GM23338 (cell line): ENCODE results near the gene HSPA9. TPM values are rescaled to one million over a fixed set of nuclear protein-coding genes. Genes with fewer than 3 reads are reported as not detected.

Source experiments
- ATAC-seq: fragments of 200-7000 bp; cut with Tn5 transposase; 3 replicates; pipeline ENCODE4 v1.9.1; 2020
- DNase-seq: peaks from one replicate; pipeline ENCODE4 v3.0.0-alpha.2; 2015; ENCODE audit warnings: low spot score
- H2AFZ ChIP-seq: fragments of 200-600 bp; sonication (generic); 2 replicates; pipeline ENCODE4 v1.8.0; 2016; ENCODE audit warnings: antibody characterized with exemption, mild to moderate bottlenecking, moderate library complexity
- H3F3A ChIP-seq: fragments of 200-600 bp; sonication (generic); replicated peaks from 2 replicates; pipeline ENCODE4 v1.8.0; 2017; ENCODE audit warnings: antibody characterized with exemption, mixed run types, low read depth
- H3K27ac ChIP-seq: fragments of 200-600 bp; sonication (generic); 2 replicates; pipeline ENCODE4 v1.6.1; 2016; ENCODE audit warnings: low read depth
- H3K27me3 ChIP-seq: fragments of 200-600 bp; sonication (generic); 2 replicates; pipeline ENCODE4 v1.8.0; 2016; ENCODE audit warnings: mild to moderate bottlenecking, mixed run types, moderate library complexity; ENCODE audit not compliant: insufficient read depth
- H3K36me3 ChIP-seq: fragments of 200-600 bp; sonication (generic); 2 replicates; pipeline ENCODE4 v1.8.0; 2016; ENCODE audit warnings: mild to moderate bottlenecking; ENCODE audit not compliant: insufficient read depth
- H3K4me1 ChIP-seq: fragments of 200-600 bp; sonication (generic); 2 replicates; pipeline ENCODE4 v1.8.0; 2016; ENCODE audit warnings: mild to moderate bottlenecking, moderate library complexity; ENCODE audit not compliant: insufficient read depth
- H3K4me2 ChIP-seq: fragments of 200-600 bp; sonication (generic); 2 replicates; pipeline ENCODE4 v1.7.1; 2017; ENCODE audit warnings: mixed run types
- H3K4me3 ChIP-seq: fragments of 200-600 bp; sonication (generic); 2 replicates; pipeline ENCODE4 v1.6.1; 2016; ENCODE audit warnings: mixed run types
- H3K79me2 ChIP-seq: fragments of 200-600 bp; sonication (generic); replicated peaks from 2 replicates; pipeline ENCODE4 v1.8.0; 2017; ENCODE audit warnings: mild to moderate bottlenecking; ENCODE audit not compliant: insufficient read depth
- H3K9me2 ChIP-seq: fragments of 200-600 bp; sonication (generic); 2 replicates; pipeline ENCODE4 v1.8.0; 2017; ENCODE audit not compliant: insufficient read depth
- H4K20me1 ChIP-seq: fragments of 200-600 bp; sonication (generic); replicated peaks from 2 replicates; pipeline ENCODE4 v1.8.0; 2017; ENCODE audit warnings: mild to moderate bottlenecking; ENCODE audit not compliant: insufficient read depth
- H3K27ac Mint-ChIP-seq: 2 replicates; pipeline ENCODE4 v1.8.0; 2020; ENCODE audit warnings: inconsistent platforms, mild to moderate bottlenecking, moderate library complexity, mixed read lengths
- H3K27me3 Mint-ChIP-seq: 3 replicates; pipeline ENCODE4 v1.8.0; 2022; ENCODE audit warnings: low read depth, mild to moderate bottlenecking, moderate library complexity, mixed read lengths, inconsistent platforms; ENCODE audit not compliant: insufficient read depth, poor library complexity
- H3K36me3 Mint-ChIP-seq: 3 replicates; pipeline ENCODE4 v1.8.0; 2021; ENCODE audit warnings: low read depth, mild to moderate bottlenecking, inconsistent platforms, moderate library complexity, mixed read lengths
- H3K4me1 Mint-ChIP-seq: 3 replicates; pipeline ENCODE4 v1.8.0; 2020; ENCODE audit warnings: mild to moderate bottlenecking, inconsistent platforms, mixed read lengths
- H3K4me3 Mint-ChIP-seq: 3 replicates; pipeline ENCODE4 v1.8.0; 2021; ENCODE audit warnings: moderate library complexity, mild to moderate bottlenecking, inconsistent platforms, mixed read lengths
- H3K9me3 Mint-ChIP-seq: 3 replicates; pipeline ENCODE4 v1.8.0; 2020; ENCODE audit warnings: moderate library complexity, mild to moderate bottlenecking, inconsistent platforms, mixed read lengths
- CREB1 ChIP-seq: fragments of 250-450 bp; sonication (Bioruptor Pico); IDR thresholded peaks from 2 replicates; pipeline ENCODE4 v1.5.0; 2020; ENCODE audit warnings: low read depth, mild to moderate bottlenecking, moderate library complexity
- EZH2 ChIP-seq: fragments of 200-600 bp; sonication (generic); IDR thresholded peaks from one replicate; pipeline ENCODE4 v1.8.0; 2017; ENCODE audit warnings: antibody characterized with exemption, mild to moderate bottlenecking, low read depth; ENCODE audit not compliant: unreplicated experiment
- EZH2phosphoT487 ChIP-seq: fragments of 200-600 bp; sonication (generic); IDR thresholded peaks from one replicate; pipeline ENCODE4 v1.8.1; 2018; ENCODE audit warnings: antibody characterized with exemption; ENCODE audit not compliant: unreplicated experiment
- JUNB ChIP-seq: IDR thresholded peaks from one replicate; pipeline ENCODE4 v1.6.1; 2016; ENCODE audit warnings: antibody characterized with exemption; ENCODE audit not compliant: unreplicated experiment
- NANOG ChIP-seq: IDR thresholded peaks from 2 replicates; pipeline ENCODE4 v1.6.1; 2016; ENCODE audit warnings: antibody characterized with exemption, borderline replicate concordance
- POLR2AphosphoS5 ChIP-seq: IDR thresholded peaks from 2 replicates; pipeline ENCODE4 v1.6.1; 2016; ENCODE audit warnings: antibody characterized with exemption, low read depth
- STAT1 ChIP-seq: IDR thresholded peaks from one replicate; pipeline ENCODE4 v1.6.1; 2016; ENCODE audit warnings: antibody characterized with exemption; ENCODE audit not compliant: unreplicated experiment
- ZNF114 ChIP-seq: fragments of 250-450 bp; sonication (Bioruptor Pico); IDR thresholded peaks from 2 replicates; pipeline ENCODE4 v1.5.0; 2020; ENCODE audit warnings: mild to moderate bottlenecking, moderate library complexity
- ZNF331 ChIP-seq: fragments of 250-450 bp; sonication (Bioruptor Pico); IDR thresholded peaks from 2 replicates; pipeline ENCODE4 v1.5.0; 2020; ENCODE audit warnings: low read depth, mild to moderate bottlenecking, moderate library complexity
- polyA plus RNA-seq: library from polyadenylated mRNA; unstranded; fragments of >200 nt; fragmentation: Nextera tagmentation; extraction: Ambion mirVana; gene quantifications from 2 replicates; pipeline ENCODE4 v1.2.1, GENCODE V29; 2016
- total RNA-seq: library from RNA; depleted of rRNA; stranded (reverse); fragments of >200 nt; shearing (Covaris generic); gene quantifications from 2 replicates; pipeline ENCODE4 v1.2.3, GENCODE V29; 2014
- TF ChIP-seq, protein P1 (sequence below): fragments of 250-450 bp; sonication (Bioruptor Pico); IDR thresholded peaks from 2 replicates; pipeline ENCODE4 v1.5.0; 2020; ENCODE audit warnings: mild to moderate bottlenecking, moderate library complexity
- TF ChIP-seq, protein P2 (sequence below): IDR thresholded peaks from one replicate; pipeline ENCODE4 v1.6.1; 2018; ENCODE audit warnings: antibody characterized with exemption; ENCODE audit not compliant: unreplicated experiment
- TF ChIP-seq, protein P3 (sequence below), 2 experiments: fragments of 200-600 bp in 1 of 2; sonication (generic) in 1 of 2; conservative IDR thresholded peaks; 2 replicates each; pipeline versions ENCODE4 v1.5.1 to v1.6.1; 2016 to 2017; ENCODE audit warnings: antibody characterized with exemption in 2 of 2, low read depth in 2 of 2, mild to moderate bottlenecking in 2 of 2, moderate library complexity in 1 of 2
- TF ChIP-seq, protein P4 (sequence below): IDR thresholded peaks from 2 replicates; pipeline ENCODE4 v1.6.1; 2016; ENCODE audit warnings: antibody characterized with exemption

Gene HSPA9
- total and polyA plus RNA-seq, 2 experiments from 2014 or later: 302 to 751 TPM

DNA sequence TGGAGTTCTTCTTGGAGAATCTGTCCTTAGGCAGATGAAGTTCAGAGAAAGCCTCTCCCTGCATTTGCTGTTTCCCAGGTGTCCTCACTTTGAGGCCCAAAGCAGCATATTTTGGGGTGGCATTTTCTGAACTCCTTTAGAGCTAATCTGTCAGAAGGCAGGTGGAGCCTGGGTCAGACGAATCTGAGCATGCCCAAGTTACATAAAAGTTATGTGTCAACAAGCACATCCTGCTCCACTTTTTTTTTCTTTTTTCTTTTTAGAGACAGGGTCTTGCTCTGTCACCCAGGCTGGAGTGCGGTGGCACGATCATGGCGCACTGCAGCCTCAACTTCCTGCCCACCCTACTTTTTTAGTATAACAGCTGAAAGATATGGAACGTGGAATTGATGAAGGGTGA lies 41.3 kb upstream of the HSPA9 start:
- DNase-seq (no peak), ATAC-seq (no peak)
- Histone ChIP-seq H3K27me3 (no peaks in the 10 kb centered on the region), H3K27ac (no peak overlapping the region), H3K79me2 (no peaks in the 10 kb centered on the region), H3K4me2 (no peak overlapping the region), H2AFZ (no peak overlapping the region), H3K9me2 (no peaks in the 10 kb centered on the region), H3F3A (no peaks in the 10 kb centered on the region), H3K4me3 (no peak overlapping the region), H4K20me1 (no peaks in the 10 kb centered on the region), H3K36me3 (no peaks in the 10 kb centered on the region), H3K4me1 (peaks cover 6% of the 10 kb centered on the region; the same call in 1 of the 2 replicates)
- H3K4me1 Mint-ChIP-seq: peaks cover 3% of the 10 kb centered on the region
- peaks cover 4% of the 10 kb centered on the region for H3K27me3 Mint-ChIP-seq
- H3K36me3 Mint-ChIP-seq: no peaks in the 10 kb centered on the region
- TF ChIP-seq, protein P1, sequence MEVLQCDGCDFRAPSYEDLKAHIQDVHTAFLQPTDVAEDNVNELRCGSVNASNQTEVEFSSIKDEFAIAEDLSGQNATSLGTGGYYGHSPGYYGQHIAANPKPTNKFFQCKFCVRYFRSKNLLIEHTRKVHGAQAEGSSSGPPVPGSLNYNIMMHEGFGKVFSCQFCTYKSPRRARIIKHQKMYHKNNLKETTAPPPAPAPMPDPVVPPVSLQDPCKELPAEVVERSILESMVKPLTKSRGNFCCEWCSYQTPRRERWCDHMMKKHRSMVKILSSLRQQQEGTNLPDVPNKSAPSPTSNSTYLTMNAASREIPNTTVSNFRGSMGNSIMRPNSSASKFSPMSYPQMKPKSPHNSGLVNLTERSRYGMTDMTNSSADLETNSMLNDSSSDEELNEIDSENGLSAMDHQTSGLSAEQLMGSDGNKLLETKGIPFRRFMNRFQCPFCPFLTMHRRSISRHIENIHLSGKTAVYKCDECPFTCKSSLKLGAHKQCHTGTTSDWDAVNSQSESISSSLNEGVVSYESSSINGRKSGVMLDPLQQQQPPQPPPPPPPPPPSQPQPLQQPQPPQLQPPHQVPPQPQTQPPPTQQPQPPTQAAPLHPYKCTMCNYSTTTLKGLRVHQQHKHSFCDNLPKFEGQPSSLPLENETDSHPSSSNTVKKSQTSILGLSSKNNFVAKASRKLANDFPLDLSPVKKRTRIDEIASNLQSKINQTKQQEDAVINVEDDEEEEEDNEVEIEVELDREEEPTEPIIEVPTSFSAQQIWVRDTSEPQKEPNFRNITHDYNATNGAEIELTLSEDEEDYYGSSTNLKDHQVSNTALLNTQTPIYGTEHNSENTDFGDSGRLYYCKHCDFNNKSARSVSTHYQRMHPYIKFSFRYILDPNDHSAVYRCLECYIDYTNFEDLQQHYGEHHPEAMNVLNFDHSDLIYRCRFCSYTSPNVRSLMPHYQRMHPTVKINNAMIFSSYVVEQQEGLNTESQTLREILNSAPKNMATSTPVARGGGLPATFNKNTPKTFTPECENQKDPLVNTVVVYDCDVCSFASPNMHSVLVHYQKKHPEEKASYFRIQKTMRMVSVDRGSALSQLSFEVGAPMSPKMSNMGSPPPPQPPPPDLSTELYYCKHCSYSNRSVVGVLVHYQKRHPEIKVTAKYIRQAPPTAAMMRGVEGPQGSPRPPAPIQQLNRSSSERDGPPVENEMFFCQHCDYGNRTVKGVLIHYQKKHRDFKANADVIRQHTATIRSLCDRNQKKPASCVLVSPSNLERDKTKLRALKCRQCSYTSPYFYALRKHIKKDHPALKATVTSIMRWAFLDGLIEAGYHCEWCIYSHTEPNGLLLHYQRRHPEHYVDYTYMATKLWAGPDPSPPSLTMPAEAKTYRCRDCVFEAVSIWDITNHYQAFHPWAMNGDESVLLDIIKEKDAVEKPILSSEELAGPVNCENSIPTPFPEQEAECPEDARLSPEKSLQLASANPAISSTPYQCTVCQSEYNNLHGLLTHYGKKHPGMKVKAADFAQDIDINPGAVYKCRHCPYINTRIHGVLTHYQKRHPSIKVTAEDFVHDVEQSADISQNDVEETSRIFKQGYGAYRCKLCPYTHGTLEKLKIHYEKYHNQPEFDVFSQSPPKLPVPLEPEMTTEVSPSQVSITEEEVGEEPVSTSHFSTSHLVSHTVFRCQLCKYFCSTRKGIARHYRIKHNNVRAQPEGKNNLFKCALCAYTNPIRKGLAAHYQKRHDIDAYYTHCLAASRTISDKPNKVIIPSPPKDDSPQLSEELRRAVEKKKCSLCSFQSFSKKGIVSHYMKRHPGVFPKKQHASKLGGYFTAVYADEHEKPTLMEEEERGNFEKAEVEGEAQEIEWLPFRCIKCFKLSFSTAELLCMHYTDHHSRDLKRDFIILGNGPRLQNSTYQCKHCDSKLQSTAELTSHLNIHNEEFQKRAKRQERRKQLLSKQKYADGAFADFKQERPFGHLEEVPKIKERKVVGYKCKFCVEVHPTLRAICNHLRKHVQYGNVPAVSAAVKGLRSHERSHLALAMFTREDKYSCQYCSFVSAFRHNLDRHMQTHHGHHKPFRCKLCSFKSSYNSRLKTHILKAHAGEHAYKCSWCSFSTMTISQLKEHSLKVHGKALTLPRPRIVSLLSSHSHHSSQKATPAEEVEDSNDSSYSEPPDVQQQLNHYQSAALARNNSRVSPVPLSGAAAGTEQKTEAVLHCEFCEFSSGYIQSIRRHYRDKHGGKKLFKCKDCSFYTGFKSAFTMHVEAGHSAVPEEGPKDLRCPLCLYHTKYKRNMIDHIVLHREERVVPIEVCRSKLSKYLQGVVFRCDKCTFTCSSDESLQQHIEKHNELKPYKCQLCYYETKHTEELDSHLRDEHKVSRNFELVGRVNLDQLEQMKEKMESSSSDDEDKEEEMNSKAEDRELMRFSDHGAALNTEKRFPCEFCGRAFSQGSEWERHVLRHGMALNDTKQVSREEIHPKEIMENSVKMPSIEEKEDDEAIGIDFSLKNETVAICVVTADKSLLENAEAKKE: no peak
- TF ChIP-seq CREB1 (CRISPR knock-in tag) (no peak), POLR2AphosphoS5 (no peak), EZH2 (no peak), EZH2phosphoT487 (no peak), JUNB (no peak), ZNF114 (no peak), ZNF331 (CRISPR knock-in tag) (no peak), STAT1 (no peak), NANOG (no peak)
- TF ChIP-seq, protein P2, sequence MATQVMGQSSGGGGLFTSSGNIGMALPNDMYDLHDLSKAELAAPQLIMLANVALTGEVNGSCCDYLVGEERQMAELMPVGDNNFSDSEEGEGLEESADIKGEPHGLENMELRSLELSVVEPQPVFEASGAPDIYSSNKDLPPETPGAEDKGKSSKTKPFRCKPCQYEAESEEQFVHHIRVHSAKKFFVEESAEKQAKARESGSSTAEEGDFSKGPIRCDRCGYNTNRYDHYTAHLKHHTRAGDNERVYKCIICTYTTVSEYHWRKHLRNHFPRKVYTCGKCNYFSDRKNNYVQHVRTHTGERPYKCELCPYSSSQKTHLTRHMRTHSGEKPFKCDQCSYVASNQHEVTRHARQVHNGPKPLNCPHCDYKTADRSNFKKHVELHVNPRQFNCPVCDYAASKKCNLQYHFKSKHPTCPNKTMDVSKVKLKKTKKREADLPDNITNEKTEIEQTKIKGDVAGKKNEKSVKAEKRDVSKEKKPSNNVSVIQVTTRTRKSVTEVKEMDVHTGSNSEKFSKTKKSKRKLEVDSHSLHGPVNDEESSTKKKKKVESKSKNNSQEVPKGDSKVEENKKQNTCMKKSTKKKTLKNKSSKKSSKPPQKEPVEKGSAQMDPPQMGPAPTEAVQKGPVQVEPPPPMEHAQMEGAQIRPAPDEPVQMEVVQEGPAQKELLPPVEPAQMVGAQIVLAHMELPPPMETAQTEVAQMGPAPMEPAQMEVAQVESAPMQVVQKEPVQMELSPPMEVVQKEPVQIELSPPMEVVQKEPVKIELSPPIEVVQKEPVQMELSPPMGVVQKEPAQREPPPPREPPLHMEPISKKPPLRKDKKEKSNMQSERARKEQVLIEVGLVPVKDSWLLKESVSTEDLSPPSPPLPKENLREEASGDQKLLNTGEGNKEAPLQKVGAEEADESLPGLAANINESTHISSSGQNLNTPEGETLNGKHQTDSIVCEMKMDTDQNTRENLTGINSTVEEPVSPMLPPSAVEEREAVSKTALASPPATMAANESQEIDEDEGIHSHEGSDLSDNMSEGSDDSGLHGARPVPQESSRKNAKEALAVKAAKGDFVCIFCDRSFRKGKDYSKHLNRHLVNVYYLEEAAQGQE: no peak
- TF ChIP-seq, protein P3, sequence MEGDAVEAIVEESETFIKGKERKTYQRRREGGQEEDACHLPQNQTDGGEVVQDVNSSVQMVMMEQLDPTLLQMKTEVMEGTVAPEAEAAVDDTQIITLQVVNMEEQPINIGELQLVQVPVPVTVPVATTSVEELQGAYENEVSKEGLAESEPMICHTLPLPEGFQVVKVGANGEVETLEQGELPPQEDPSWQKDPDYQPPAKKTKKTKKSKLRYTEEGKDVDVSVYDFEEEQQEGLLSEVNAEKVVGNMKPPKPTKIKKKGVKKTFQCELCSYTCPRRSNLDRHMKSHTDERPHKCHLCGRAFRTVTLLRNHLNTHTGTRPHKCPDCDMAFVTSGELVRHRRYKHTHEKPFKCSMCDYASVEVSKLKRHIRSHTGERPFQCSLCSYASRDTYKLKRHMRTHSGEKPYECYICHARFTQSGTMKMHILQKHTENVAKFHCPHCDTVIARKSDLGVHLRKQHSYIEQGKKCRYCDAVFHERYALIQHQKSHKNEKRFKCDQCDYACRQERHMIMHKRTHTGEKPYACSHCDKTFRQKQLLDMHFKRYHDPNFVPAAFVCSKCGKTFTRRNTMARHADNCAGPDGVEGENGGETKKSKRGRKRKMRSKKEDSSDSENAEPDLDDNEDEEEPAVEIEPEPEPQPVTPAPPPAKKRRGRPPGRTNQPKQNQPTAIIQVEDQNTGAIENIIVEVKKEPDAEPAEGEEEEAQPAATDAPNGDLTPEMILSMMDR (conservative IDR thresholded peaks at IDR 0.05; ENCODE audit: low read depth in 2 of 2): no peak
- TF ChIP-seq, protein P4, sequence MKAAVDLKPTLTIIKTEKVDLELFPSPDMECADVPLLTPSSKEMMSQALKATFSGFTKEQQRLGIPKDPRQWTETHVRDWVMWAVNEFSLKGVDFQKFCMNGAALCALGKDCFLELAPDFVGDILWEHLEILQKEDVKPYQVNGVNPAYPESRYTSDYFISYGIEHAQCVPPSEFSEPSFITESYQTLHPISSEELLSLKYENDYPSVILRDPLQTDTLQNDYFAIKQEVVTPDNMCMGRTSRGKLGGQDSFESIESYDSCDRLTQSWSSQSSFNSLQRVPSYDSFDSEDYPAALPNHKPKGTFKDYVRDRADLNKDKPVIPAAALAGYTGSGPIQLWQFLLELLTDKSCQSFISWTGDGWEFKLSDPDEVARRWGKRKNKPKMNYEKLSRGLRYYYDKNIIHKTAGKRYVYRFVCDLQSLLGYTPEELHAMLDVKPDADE: no peak
- no peak overlapping the region for H3K27ac Mint-ChIP-seq
- no peaks in the 10 kb centered on the region for H3K9me3 Mint-ChIP-seq
- no peak overlapping the region for H3K4me3 Mint-ChIP-seq
